ENCODE measurements around the gene DTX3.

DNA sequence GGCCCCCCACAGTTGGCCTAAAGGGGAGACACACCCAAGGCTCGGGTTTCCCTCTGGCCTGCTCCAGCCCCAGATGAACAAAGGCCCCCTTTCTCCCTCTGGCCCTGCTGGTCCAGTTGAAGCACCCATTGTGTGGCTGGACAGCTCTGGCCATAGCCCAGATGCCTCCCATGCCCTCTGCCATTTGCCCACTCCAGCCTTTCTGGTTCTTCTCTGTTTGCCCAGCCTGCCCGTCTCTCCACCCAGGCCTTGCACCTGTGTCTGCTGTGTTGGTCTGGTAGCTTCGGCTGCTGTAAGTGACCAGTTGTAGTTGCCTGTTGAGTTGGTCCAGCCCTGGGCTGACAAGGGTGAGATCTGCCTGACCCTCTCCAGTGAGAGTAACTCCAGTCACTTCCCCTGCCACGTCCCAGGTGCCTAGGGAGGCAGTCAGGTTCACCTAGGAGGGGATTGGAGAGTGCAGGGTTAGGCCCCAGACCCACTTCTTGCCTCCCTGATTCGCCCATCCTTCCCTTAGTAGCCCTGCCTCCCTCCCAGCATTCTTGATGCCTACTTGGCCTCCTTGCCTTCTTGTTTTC is 25.4 kb downstream of the DTX3 start:
- TF ChIP-seq TCF7L2 (IDR thresholded peaks at IDR 0.05; ENCODE audit: borderline replicate concordance, low read depth, low read length) (no peak), ZNF138 (tag by site-specific recombination; IDR thresholded peaks at IDR 0.05; ENCODE audit: borderline replicate concordance) (no peak), YY1 (tag by site-specific recombination; IDR thresholded peaks at IDR 0.05) (no peak), ZNF155 (tag by site-specific recombination; IDR thresholded peaks at IDR 0.05) (no peak), ZNF10 (tag by site-specific recombination; IDR thresholded peaks at IDR 0.05) (no peak), ZNF561 (tag by site-specific recombination; IDR thresholded peaks at IDR 0.05; ENCODE audit: borderline replicate concordance) (no peak), ZNF292 (tag by site-specific recombination; IDR thresholded peaks at IDR 0.05; ENCODE audit: borderline replicate concordance, low read depth) (no peak), ZNF174 (tag by site-specific recombination; IDR thresholded peaks at IDR 0.05) (no peak)
- TF ChIP-seq, protein P1, sequence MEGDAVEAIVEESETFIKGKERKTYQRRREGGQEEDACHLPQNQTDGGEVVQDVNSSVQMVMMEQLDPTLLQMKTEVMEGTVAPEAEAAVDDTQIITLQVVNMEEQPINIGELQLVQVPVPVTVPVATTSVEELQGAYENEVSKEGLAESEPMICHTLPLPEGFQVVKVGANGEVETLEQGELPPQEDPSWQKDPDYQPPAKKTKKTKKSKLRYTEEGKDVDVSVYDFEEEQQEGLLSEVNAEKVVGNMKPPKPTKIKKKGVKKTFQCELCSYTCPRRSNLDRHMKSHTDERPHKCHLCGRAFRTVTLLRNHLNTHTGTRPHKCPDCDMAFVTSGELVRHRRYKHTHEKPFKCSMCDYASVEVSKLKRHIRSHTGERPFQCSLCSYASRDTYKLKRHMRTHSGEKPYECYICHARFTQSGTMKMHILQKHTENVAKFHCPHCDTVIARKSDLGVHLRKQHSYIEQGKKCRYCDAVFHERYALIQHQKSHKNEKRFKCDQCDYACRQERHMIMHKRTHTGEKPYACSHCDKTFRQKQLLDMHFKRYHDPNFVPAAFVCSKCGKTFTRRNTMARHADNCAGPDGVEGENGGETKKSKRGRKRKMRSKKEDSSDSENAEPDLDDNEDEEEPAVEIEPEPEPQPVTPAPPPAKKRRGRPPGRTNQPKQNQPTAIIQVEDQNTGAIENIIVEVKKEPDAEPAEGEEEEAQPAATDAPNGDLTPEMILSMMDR (tag by site-specific recombination; IDR thresholded peaks at IDR 0.05) = no peak
- TF ChIP-seq, protein P2, sequence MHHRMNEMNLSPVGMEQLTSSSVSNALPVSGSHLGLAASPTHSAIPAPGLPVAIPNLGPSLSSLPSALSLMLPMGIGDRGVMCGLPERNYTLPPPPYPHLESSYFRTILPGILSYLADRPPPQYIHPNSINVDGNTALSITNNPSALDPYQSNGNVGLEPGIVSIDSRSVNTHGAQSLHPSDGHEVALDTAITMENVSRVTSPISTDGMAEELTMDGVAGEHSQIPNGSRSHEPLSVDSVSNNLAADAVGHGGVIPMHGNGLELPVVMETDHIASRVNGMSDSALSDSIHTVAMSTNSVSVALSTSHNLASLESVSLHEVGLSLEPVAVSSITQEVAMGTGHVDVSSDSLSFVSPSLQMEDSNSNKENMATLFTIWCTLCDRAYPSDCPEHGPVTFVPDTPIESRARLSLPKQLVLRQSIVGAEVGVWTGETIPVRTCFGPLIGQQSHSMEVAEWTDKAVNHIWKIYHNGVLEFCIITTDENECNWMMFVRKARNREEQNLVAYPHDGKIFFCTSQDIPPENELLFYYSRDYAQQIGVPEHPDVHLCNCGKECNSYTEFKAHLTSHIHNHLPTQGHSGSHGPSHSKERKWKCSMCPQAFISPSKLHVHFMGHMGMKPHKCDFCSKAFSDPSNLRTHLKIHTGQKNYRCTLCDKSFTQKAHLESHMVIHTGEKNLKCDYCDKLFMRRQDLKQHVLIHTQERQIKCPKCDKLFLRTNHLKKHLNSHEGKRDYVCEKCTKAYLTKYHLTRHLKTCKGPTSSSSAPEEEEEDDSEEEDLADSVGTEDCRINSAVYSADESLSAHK (tag by site-specific recombination; IDR thresholded peaks at IDR 0.05) = no peak
